Measurements from ENCODE around the gene HDAC3.

The HDAC3 gene

GRCh38 chr5:141602606-141603005 lies 34.0 kb downstream of the HDAC3 start:
- no peak for DNase-seq (ENCODE audit: low read depth)

- no peak for DNase-seq (ENCODE audit: low read depth)
These were observed 38.0 kb downstream of the HDAC3 start for GRCh38 chr5:141598391-141599345.

GRCh38 chr5:141597814-141598213 lies 38.8 kb downstream of the HDAC3 start:
- no peak for DNase-seq (ENCODE audit: low read depth)

GRCh38 chr5:141597394-141597793 lies 39.3 kb downstream of the HDAC3 start:
- DNase-seq (ENCODE audit: low read depth): no peak

GRCh38 chr5:141596867-141597266 lies 39.8 kb downstream of the HDAC3 start:
- DNase-seq (ENCODE audit: low read depth): no peak

- DNase-seq (ENCODE audit: low read depth): no peak
These were observed 46.5 kb downstream of the HDAC3 start for GRCh38 chr5:141590127-141590526.

- DNase-seq (ENCODE audit: low read depth): no peak
These were observed 50.4 kb downstream of the HDAC3 start for GRCh38 chr5:141586246-141586645.

- no peak for DNase-seq (ENCODE audit: low read depth)
These were observed 51.1 kb downstream of the HDAC3 start for GRCh38 chr5:141585594-141585993.

GRCh38 chr5:141574122-141574510 lies 62.5 kb downstream of the HDAC3 start:
- DNase-seq (ENCODE audit: low read depth): no peak

GRCh38 chr5:141573489-141574121 lies 63.0 kb downstream of the HDAC3 start:
- no peak for DNase-seq (ENCODE audit: low read depth)
